CD4-positive, alpha-beta T cell (primary cell): Measurements from ENCODE around the gene ZNF385B. TPM values are rescaled to one million over a fixed set of nuclear protein-coding genes. Genes with fewer than 3 reads are reported as not detected.

ENCODE experiments used
- ATAC-seq: fragments of 200-7000 bp; cut with Tn5 transposase; one replicate; pipeline ENCODE4 v1.10.0; 2022; ENCODE audit warnings: mild to moderate bottlenecking; ENCODE audit not compliant: poor library complexity
- CTCF ChIA-PET: fragments of 350-600 bp; sonication (Branson Sonifier 250); formaldehyde crosslinking; loops from one replicate; lab custom pipeline; 2021; ENCODE audit warnings: antibody characterized with exemption, inconsistent platforms; lab: Charles Lee
- POLR2A ChIA-PET: fragments of 350-600 bp; sonication (Branson Sonifier 250); formaldehyde crosslinking; loops from one replicate; lab custom pipeline; 2021; ENCODE audit warnings: antibody characterized with exemption, inconsistent platforms; lab: Charles Lee
- DNase-seq, 14 experiments: peaks; one replicate each; pipeline ENCODE4 v3.0.0-alpha.2; 2013 to 2020; ENCODE audit warnings: mixed read lengths in 2 of 14
- H3K27ac ChIP-seq, 2 donors: one replicate each; pipeline versions ENCODE4 v1.5.1 to v1.7.0; 2013; ENCODE audit warnings: low read length in 2 of 2, low read depth in 1 of 2, mild to moderate bottlenecking in 1 of 2
- H3K27me3 ChIP-seq, 2 experiments: 1 replicate in 1 of 2; 2 replicates in 1 of 2; pipeline versions ENCODE4 v1.6.1 to v1.7.0; 2013; ENCODE audit warnings: low read length in 2 of 2, control low read depth in 1 of 2, mild to moderate bottlenecking in 1 of 2, moderate library complexity in 1 of 2; ENCODE audit not compliant: insufficient read depth in 2 of 2, control insufficient read depth in 1 of 2
- H3K36me3 ChIP-seq: one replicate; pipeline ENCODE4 v1.6.1; 2013; ENCODE audit warnings: low read length, control low read depth; ENCODE audit not compliant: insufficient read depth
- H3K4me1 ChIP-seq: one replicate; pipeline ENCODE4 v1.6.1; 2013; ENCODE audit warnings: low read length, control low read depth; ENCODE audit not compliant: insufficient read depth
- H3K4me3 ChIP-seq: one replicate; pipeline ENCODE4 v1.5.1; 2013; ENCODE audit warnings: mild to moderate bottlenecking, low read length, moderate library complexity
- H3K9me3 ChIP-seq, 2 experiments: 1 replicate in 1 of 2; 2 replicates in 1 of 2; pipeline versions ENCODE4 v1.6.1 to v1.7.0; 2013; ENCODE audit warnings: low read length in 2 of 2, mild to moderate bottlenecking in 2 of 2, control low read depth in 1 of 2, moderate library complexity in 1 of 2; ENCODE audit not compliant: control insufficient read depth in 1 of 2, insufficient read depth in 1 of 2
- H3K27ac Mint-ChIP-seq: one replicate; pipeline ENCODE4 v1.8.0; 2020; ENCODE audit warnings: mixed read lengths
- H3K27me3 Mint-ChIP-seq: one replicate; pipeline ENCODE4 v1.8.0; 2021; ENCODE audit warnings: mixed read lengths
- H3K36me3 Mint-ChIP-seq: one replicate; pipeline ENCODE4 v1.8.0; 2021; ENCODE audit warnings: low read depth, mixed read lengths
- H3K4me1 Mint-ChIP-seq: one replicate; pipeline ENCODE4 v1.8.0; 2021; ENCODE audit warnings: low read depth, mixed read lengths
- H3K4me3 Mint-ChIP-seq: one replicate; pipeline ENCODE4 v1.8.0; 2020; ENCODE audit warnings: mild to moderate bottlenecking, mixed read lengths
- H3K9me3 Mint-ChIP-seq: one replicate; pipeline ENCODE4 v1.8.0; 2020; ENCODE audit warnings: mixed read lengths
- CTCF ChIP-seq: fragments of 200-600 bp; IDR thresholded peaks from one replicate; pipeline ENCODE4 v1.8.0; 2022; ENCODE audit warnings: antibody characterized with exemption, mild to moderate bottlenecking
- intact Hi-C, 2 experiments: fragments of 100-400 bp; cut with DNase I in 1 of 2; cut with micrococcal nuclease in 1 of 2; formaldehyde crosslinking; loops; one replicate each; pipeline versions ENCODE4 v1.15.1 to v1.9.0; 2023 to 2025; cut with DNase I, micrococcal nuclease
- microRNA-seq: library from miRNA; unstranded; fragments of <30 nt; microRNA quantifications from one replicate; pipeline ENCODE4 v1.2.0, GENCODE V29; 2021; ENCODE audit warnings: borderline microRNAs expressed, borderline replicate concordance
- total RNA-seq, 174 experiments: library from RNA in 2 of 174; stranded (reverse) in 2 of 174; gene quantifications; one replicate each; pipeline ENCODE4 v1.2.3 and lab custom pipeline; 2021 to 2026

ZNF385B gene
- total RNA-seq, 2 experiments from 2014 or later = not detected

DNA sequence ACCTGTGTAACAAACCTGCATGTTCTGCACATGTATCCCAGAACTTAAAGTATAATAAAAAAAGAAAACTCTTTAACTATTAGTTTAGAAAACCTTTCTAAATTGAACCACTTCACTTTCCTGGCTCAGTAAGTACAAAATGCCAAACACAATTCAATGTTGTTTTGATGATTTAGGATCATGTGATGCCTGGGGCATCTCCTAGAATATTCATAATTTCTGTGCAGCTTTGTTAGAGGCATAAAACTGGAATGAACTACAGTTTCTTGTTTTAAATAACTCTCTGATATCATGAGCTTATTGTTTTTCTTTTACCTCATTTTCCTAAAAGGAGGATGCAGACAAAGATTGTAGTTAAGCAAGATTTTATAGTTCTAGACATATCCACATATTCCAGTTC, 457.8 kb downstream of the ZNF385B start:
- H3K4me3 ChIP-seq = no peak overlapping the region
- DNase-seq (no peak), ATAC-seq (no peak)
- H3K27me3 ChIP-seq = no peaks in the 10 kb centered on the region
- no peak overlapping the region for H3K4me3 Mint-ChIP-seq
- H3K36me3 Mint-ChIP-seq = no peaks in the 10 kb centered on the region
- H3K4me1 ChIP-seq = no peaks in the 10 kb centered on the region
- ChIA-PET CTCF (no interaction called here), POLR2A (no interaction called here)
- no peak overlapping the region for H3K27ac ChIP-seq
- no peak overlapping the region for H3K27ac Mint-ChIP-seq
- H3K9me3 ChIP-seq = no peaks in the 10 kb centered on the region
- H3K36me3 ChIP-seq = no peaks in the 10 kb centered on the region
- H3K9me3 Mint-ChIP-seq = no peaks in the 10 kb centered on the region
- TF ChIP-seq CTCF = no peak
- no peaks in the 10 kb centered on the region for H3K4me1 Mint-ChIP-seq
- peaks cover 36% of the 10 kb centered on the region for H3K27me3 Mint-ChIP-seq
- intact Hi-C loops = no loop called here

DNA sequence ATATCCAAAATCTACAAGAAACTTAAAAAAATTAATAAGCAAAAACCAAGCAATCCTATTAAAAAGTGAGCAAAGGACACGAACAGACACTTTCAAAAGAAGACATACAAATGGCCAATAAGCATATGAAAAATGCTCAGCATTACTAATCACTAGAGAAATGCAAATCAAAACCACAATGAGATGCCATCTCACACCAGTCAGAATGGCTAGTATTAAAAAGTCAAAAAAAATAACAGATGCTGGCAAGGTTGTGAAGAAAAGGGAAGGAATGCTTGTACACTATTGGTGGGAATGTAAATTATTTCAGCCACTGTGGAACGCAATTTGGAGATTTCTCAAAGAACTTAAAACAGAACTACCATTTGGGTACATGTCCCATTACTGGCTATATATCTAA, 467.9 kb downstream of the ZNF385B start:
- Histone ChIP-seq H3K4me1 (no peaks in the 10 kb centered on the region), H3K9me3 (no peaks in the 10 kb centered on the region), H3K36me3 (no peaks in the 10 kb centered on the region), H3K4me3 (no peak overlapping the region), H3K27me3 (no peaks in the 10 kb centered on the region), H3K27ac (no peak overlapping the region)
- Mint-ChIP-seq H3K9me3 (no peaks in the 10 kb centered on the region), H3K36me3 (no peaks in the 10 kb centered on the region), H3K4me3 (no peak overlapping the region), H3K4me1 (no peaks in the 10 kb centered on the region), H3K27ac (no peak overlapping the region), H3K27me3 (no peaks in the 10 kb centered on the region)
- CTCF ChIA-PET = no interaction called here
- ATAC-seq = no peak
- intact Hi-C loops = no loop called here
- TF ChIP-seq CTCF = no peak
- POLR2A ChIA-PET = no interaction called here
- no peak for DNase-seq

Small RNAs within 50 kb of the gene (microRNA-seq; reads per million reads assigned to microRNA genes)
- not detected for gene MIR1258

Other genes with a start within 250 kb of the ZNF385B start
- gene CWC22, start 145.7 kb upstream of the ZNF385B start, total RNA-seq = 10 to 100 TPM; 11.8 to 12.0 TPM